GM19328 (cell line): Measurements from ENCODE around the gene HOXA4.

Source experiments
- ATAC-seq: cut with Tn5 transposase; IDR thresholded peaks from one replicate; pipeline ENCODE4 v1.9.1; 2021; ENCODE audit warnings: mild to moderate bottlenecking, moderate library complexity; ENCODE audit not compliant: unreplicated experiment

The HOXA4 gene

GRCh38 chr7:27158436-27159265 is 28.1 kb upstream of the HOXA4 start:
- ATAC-seq: no peak

GRCh38 chr7:27157702-27158431 is 27.3 kb upstream of the HOXA4 start:
- ATAC-seq: no peak

DNA sequence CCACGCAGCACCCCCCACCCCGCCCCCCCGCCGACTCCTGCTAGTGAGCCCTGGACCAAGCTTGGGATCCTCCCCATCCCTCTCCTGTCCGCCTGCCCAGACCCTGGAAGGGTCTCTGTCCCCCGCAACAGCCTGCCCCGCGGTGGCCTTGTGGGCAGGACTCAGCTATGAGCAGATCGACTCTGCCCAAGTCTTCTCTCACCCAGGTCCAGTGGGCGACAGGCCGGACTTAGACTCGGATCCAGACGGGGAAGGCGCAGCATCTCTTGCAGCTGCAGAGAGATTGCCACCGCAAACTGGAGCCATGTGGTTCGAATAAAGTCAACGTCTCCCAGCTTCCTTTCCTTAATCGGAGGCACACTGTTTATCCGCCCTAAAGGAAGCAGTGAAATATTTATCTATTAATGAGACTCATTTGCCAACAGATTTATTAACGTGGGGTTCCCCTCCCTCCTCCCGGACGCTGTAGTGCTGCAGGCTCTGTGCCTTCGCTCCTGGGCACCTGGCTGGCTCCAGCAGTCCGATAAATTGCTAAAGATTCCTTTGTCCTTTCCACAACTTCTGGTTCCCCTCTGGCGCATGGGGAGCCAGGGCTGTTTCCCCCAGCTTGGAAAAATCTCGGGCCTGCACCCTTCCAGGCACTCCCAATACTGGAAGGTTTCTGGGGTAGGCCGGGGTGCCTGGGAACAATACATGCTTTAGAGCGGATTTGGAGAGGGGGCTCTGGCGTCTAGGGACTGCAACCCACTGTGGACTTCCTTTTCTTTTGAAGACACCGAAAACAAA is 26.6 kb upstream of the HOXA4 start:
- no peak for ATAC-seq

- ATAC-seq: no peak
Observed at GRCh38 chr7:27156508-27156898, 25.9 kb upstream of the HOXA4 start, which contains the start of gene HOXA7. Gene HOXA7 (minus strand): TSS chr7:27156675. CDS start chr7:27156545, 130 bp downstream.

DNA sequence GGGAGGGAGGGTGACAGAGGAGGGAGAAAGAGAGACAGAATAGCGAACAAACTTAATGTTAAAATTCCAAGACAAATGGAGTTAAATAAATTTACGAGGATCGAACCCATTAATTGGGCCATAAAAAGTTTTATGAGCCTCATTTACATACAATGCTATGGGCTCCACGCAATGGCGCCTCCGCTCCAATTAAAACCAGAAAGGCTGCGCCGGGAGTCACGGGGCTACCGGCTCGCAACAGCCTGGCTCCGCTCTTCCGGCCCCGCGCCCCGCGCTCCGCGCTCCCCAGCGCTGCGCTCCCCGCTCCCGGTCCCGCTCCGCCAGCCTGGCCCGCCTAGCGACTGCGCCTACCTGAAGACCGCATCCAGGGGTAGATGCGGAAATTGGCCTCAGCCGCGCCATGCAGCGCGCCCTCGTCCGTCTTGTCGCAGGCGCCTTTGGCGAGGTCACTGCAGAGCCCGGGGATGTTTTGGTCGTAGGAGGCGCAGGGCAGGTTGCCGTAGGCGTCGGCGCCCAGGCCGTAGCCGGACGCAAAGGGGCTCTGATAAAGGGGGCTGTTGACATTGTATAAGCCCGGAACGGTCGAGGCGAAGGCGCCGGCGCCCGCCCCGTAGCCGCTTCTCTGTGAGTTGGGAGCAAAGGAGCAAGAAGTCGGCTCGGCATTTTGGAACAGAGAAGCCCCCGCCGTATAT is 25.4 kb upstream of the HOXA4 start:
- no peak for ATAC-seq

- ATAC-seq: no peak
Observed at GRCh38 chr7:27154901-27155815, 24.6 kb upstream of the HOXA4 start.

- no peak for ATAC-seq
Observed at GRCh38 chr7:27154369-27154768, 23.8 kb upstream of the HOXA4 start.

- ATAC-seq: no peak
Observed at GRCh38 chr7:27153526-27153925, 23.0 kb upstream of the HOXA4 start.

- ATAC-seq: no peak
Observed at GRCh38 chr7:27152816-27153442, 22.4 kb upstream of the HOXA4 start.

DNA sequence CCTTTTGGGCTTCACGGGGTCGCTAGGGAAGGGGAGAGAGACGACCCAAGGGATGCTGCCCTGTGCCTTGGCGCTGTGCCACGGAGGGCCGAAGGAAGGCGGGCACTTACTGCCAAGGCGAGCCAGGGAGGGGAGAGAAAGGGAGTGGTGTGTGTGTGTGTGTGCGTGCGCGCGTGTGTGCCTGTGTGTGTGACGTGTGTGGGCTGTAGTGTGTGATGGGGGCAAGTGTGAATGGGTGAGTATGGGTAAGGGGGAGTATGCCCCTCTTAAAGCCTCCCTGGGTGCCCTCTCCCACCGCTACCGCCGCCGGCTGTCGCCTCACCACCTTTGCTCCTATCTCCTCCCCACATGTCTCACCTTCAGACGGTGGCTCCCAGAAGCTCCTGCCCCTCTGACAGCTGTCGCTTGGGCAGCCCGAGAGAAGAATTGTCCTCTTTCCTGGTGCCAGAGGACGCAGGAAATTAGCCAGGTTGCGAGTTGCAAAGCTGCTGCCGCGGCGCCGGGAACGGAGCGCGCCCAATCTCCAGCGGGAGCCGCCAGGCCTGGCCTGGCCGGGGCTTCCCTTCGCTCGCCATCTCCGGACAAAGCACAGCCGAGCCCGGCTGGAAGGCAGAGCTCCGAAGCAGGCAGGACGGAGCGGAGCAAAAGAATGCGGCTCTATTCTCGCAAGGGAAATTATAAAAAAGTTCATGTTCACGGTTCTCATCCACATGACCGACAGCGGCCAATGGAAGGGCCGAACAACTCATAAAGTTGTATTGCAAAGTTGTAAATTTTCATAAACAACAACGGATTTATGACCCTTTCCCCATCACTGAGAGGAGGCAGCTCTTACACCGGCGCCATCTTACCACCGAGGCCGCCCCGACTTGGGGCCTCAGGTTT is 21.6 kb upstream of the HOXA4 start, which contains the start of gene HOXA3:
Gene HOXA3 (minus strand): TSS at position 653 of the 885 bp plus-strand sequence. CDS start 41,943 bp downstream, outside the sequence.
- no peak for ATAC-seq

DNA sequence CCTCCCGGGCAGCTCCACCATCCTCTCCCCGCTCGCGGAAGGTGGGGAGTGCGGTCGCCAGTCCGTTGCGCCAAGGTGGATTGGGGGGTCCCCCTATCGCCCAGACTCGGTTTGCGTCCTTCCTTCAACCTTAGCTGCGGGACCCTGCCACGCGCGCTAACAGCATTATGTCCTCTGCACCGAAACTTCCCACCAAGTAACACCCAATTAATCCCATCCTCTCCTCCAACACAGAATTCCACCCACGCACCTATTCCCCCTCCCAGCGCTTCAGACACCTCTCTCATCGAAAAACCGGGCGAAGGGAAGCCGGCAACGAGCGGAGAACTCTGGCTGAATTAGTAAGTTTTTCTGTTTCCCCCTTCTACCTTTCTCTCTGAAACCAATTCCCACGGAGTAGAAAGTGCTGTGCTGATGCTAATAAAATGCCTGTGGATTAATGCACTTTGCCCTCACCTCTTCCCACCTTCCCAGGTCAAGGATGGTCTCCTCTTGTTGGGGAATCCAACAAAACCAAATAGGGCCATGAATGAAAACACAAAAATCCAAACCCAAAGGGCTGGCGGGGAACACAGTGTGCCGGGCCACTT is 20.9 kb upstream of the HOXA4 start:
- no peak for ATAC-seq

GRCh38 chr7:27150568-27151340 is 20.2 kb upstream of the HOXA4 start:
- ATAC-seq: no peak

DNA sequence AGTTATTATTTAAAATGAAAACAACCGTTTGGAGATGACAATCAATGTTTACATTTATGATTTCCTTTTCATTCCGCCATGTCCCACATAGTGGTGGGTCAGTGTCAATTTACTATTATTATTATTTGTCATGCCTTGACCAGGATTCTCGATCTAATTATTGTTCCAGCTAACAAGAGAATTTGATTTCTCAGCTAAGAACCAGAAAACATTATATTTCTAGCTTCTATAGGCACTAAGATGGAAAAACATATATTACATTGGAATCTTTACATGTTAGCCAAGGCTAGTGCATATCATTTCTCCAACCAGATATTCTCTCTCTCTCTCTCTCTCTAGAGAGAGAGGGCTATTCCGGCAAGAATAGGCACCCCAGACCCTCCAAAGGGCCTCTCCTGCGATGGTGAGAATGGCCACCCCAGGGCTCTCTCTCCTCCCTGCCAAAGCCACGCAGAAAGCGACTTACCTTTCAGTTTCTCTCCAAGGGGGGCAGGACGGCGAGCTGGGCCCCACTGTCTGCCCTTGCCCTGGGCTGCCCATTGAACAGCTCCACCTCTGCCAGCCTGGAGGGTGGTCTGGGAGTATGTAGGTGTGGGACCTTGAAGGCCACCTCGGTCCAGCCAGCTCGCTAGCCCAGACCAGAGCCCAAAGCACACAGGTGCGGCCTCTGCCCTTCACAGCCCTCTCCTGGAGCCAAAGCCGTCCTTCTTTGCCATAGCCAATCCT is 19.4 kb upstream of the HOXA4 start:
- ATAC-seq: no peak

GRCh38 chr7:27148756-27149641 is 18.4 kb upstream of the HOXA4 start:
- ATAC-seq: no peak

GRCh38 chr7:27148031-27148755 is 17.6 kb upstream of the HOXA4 start:
- no peak for ATAC-seq
